K562 treated with DMSO at 1 percent for 24 hours (cell line): ENCODE measurements around the gene VSTM2B. TPM values are rescaled to one million over a fixed set of nuclear protein-coding genes. Genes with fewer than 3 reads are reported as not detected.

Experiments
- total RNA-seq: library from RNA; unstranded; fragments of 300-600 nt; gene quantifications from 2 replicates; pipeline ENCODE4 v1.2.3, GENCODE V29; 2022; ENCODE audit warnings: low read depth; ENCODE audit not compliant: insufficient read depth

VSTM2B gene
- not detected in 2 replicates for total RNA-seq

GRCh38 chr19:29525901-29526729 lies at the start of gene VSTM2B:
Gene VSTM2B, plus strand, starts transcription at chr19:29525994. Its CDS starts 590 bp downstream, at chr19:29526584.

GRCh38 chr19:29605653-29606419 lies 80.0 kb downstream of the VSTM2B start, which contains the start of gene POP4:
Gene POP4, plus strand, starts transcription at chr19:29606283. Its CDS starts 36 bp downstream, at chr19:29606319.

Other genes starting within 250 kb of the VSTM2B start
- 78.1 and 85.9 TPM in 2 replicates for gene POP4, start 80.3 kb downstream of the VSTM2B start, total RNA-seq
- gene PLEKHF1, start 139.5 kb downstream of the VSTM2B start, total RNA-seq: 77.9 and 83.3 TPM in 2 replicates
- 19.1 and 21.2 TPM in 2 replicates for gene C19orf12, start 189.3 kb downstream of the VSTM2B start, total RNA-seq